ENCODE results near the gene KCNIP1.

DNA sequence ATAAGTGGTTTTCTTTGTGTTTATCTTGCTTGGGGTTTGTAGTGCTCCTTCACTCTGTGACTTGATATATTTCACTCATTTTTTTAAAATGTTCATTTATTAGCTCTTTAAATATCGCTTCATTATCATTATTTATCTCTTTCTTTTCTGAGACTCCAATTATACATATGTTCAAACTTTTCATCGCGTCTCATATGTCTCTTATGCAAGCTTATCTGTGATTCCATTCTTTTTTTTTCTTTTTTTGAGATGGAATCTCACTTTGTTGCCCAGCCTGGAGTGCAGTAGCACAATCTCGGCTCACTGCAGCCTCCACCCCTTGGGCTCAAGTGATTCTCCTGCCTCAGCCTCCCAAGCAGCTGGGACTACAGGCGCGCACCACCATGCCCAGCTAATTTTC is 205.8 kb downstream of the KCNIP1 start:
- TF ChIP-seq, protein P1, sequence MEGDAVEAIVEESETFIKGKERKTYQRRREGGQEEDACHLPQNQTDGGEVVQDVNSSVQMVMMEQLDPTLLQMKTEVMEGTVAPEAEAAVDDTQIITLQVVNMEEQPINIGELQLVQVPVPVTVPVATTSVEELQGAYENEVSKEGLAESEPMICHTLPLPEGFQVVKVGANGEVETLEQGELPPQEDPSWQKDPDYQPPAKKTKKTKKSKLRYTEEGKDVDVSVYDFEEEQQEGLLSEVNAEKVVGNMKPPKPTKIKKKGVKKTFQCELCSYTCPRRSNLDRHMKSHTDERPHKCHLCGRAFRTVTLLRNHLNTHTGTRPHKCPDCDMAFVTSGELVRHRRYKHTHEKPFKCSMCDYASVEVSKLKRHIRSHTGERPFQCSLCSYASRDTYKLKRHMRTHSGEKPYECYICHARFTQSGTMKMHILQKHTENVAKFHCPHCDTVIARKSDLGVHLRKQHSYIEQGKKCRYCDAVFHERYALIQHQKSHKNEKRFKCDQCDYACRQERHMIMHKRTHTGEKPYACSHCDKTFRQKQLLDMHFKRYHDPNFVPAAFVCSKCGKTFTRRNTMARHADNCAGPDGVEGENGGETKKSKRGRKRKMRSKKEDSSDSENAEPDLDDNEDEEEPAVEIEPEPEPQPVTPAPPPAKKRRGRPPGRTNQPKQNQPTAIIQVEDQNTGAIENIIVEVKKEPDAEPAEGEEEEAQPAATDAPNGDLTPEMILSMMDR (IDR thresholded peaks at IDR 0.05; ENCODE audit: poor library complexity, severe bottlenecking) = no peak
- TF ChIP-seq EZH2 (IDR thresholded peaks at IDR 0.05; ENCODE audit: borderline replicate concordance, insufficient read depth, low read length, poor library complexity, severe bottlenecking) = no peak
- no peak for TF ChIP-seq TAF1 (IDR thresholded peaks at IDR 0.05; ENCODE audit: low read depth)
